Thyroid gland (tissue), 4 donors: ENCODE results near the gene ULK3. TPM values are rescaled to one million over a fixed set of nuclear protein-coding genes. Genes with fewer than 3 reads are reported as not detected.
A peak's percentile ranks its signal among the peaks of the same experiment; 100 is the strongest.

ENCODE experiments used
- DNase-seq, 2 donors: peaks; one replicate each; pipeline ENCODE4 v3.0.0-alpha.2; 2019
- H3K27ac ChIP-seq, 3 donors: fragments of 200-600 bp; sonication (generic); 1 replicate in 2 of 3; 2 replicates in 1 of 3; pipeline ENCODE4 v1.5.1; 2016 to 2019; ENCODE audit warnings: mild to moderate bottlenecking in 1 of 3, moderate library complexity in 1 of 3
- H3K27me3 ChIP-seq: fragments of 200-600 bp; sonication (generic); one replicate; pipeline ENCODE4 v1.5.1; 2019
- H3K36me3 ChIP-seq, 2 donors: fragments of 200-600 bp; sonication (generic); one replicate each; pipeline ENCODE4 v1.5.1; 2016 to 2019
- H3K4me1 ChIP-seq, 2 donors: fragments of 200-600 bp; sonication (generic); one replicate each; pipeline ENCODE4 v1.5.1; 2017 to 2019
- H3K4me3 ChIP-seq, 3 donors: fragments of 200-600 bp; sonication (generic); replicated peaks in 1 of 3; 1 replicate in 2 of 3; 2 replicates in 1 of 3; pipeline ENCODE4 v1.5.1; 2016; ENCODE audit warnings: mild to moderate bottlenecking in 1 of 3
- H3K9me3 ChIP-seq: fragments of 200-600 bp; sonication (generic); one replicate; pipeline ENCODE4 v1.5.1; 2017
- POLR2A ChIP-seq, 2 donors: fragments of 450-650 bp; IDR thresholded peaks; one replicate each; pipeline ENCODE4 v1.6.1; 2017; ENCODE audit warnings: antibody characterized with exemption in 2 of 2, mild to moderate bottlenecking in 2 of 2, moderate library complexity in 1 of 2
- WGBS, 2 donors: methylation state at CpG; one replicate each; pipeline ENCODE4 v1.1.5; 2017; 5-methylcytosine and 5-hydroxymethylcytosine counted together
- intact Hi-C: fragments of 100-400 bp; cut with DNase I; formaldehyde crosslinking; loops from one replicate; pipeline ENCODE4 v1.15.1; 2023
- total RNA-seq, 4 donors: library from RNA; depleted of rRNA; stranded (reverse); fragments of >200 nt; gene quantifications; one replicate each; pipeline ENCODE4 v1.2.3, GENCODE V29; 2016
- TF ChIP-seq, protein P1 (sequence below), 6 experiments: fragments of 200-600 bp in 3 of 6; fragments of 450-650 bp in 3 of 6; sonication (generic) in 3 of 6; IDR thresholded peaks; one replicate each; pipeline ENCODE4 v1.5.1; 2016 to 2019; ENCODE audit warnings: antibody characterized with exemption in 6 of 6, mild to moderate bottlenecking in 2 of 6, inconsistent platforms in 1 of 6, moderate library complexity in 1 of 6

Gene ULK3
- total RNA-seq, 4 donors from 2014 or later = 40.9 to 91.1 (median 74.7) TPM

DNA sequence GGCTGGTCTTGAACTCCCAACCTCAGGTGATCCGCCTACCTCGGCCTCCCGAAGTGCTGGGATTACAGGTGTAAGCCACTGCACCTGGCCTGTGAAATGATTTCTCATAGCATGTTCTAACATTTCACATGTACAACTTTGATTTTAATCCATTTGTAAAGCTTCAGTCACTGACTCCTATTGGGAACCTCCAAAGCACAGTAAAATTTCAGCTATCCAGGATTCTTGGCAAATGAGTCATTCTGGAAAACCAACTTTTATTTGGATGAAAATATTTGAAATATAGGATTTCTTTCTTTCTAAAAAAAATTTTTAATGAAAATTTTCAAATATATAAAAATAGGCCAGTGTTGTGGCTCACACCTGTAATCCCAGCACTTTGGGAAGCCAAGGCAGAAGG, 33.0 kb downstream of the ULK3 start:
- TF ChIP-seq, protein P1, sequence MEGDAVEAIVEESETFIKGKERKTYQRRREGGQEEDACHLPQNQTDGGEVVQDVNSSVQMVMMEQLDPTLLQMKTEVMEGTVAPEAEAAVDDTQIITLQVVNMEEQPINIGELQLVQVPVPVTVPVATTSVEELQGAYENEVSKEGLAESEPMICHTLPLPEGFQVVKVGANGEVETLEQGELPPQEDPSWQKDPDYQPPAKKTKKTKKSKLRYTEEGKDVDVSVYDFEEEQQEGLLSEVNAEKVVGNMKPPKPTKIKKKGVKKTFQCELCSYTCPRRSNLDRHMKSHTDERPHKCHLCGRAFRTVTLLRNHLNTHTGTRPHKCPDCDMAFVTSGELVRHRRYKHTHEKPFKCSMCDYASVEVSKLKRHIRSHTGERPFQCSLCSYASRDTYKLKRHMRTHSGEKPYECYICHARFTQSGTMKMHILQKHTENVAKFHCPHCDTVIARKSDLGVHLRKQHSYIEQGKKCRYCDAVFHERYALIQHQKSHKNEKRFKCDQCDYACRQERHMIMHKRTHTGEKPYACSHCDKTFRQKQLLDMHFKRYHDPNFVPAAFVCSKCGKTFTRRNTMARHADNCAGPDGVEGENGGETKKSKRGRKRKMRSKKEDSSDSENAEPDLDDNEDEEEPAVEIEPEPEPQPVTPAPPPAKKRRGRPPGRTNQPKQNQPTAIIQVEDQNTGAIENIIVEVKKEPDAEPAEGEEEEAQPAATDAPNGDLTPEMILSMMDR (IDR thresholded peaks at IDR 0.05) = no peak
- no peak for DNase-seq
- Histone ChIP-seq H3K27ac (no peak overlapping the region), H3K4me1 (peaks cover 0 to 17% of the 10 kb centered on the region in 2 donors), H3K36me3 (no peaks in the 10 kb centered on the region), H3K4me3 (no peak overlapping the region), H3K27me3 (no peaks in the 10 kb centered on the region), H3K9me3 (no peaks in the 10 kb centered on the region)
- intact Hi-C loops = no loop called here
- 74 to 81% methylated on average over 3 of the region's 3 CpGs for WGBS, 2 donors

- DNase-seq = no peak
- TF ChIP-seq, protein P1 (IDR thresholded peaks at IDR 0.05) = no peak
- TF ChIP-seq POLR2A (IDR thresholded peaks at IDR 0.05) = no peak
- no peaks in the 10 kb centered on the region for H3K36me3 ChIP-seq
- 80% methylated on average over 5 of the region's 5 CpGs for WGBS, 2 donors
- no peak overlapping the region for H3K27ac ChIP-seq
- no peaks in the 10 kb centered on the region for H3K27me3 ChIP-seq
- H3K4me1 ChIP-seq = peaks cover 0 to 17% of the 10 kb centered on the region in 2 donors
- H3K4me3 ChIP-seq = no peak overlapping the region
- intact Hi-C loops = no loop called here
- H3K9me3 ChIP-seq = no peaks in the 10 kb centered on the region
Observed at GRCh38 chr15:74809242-74809641, 33.7 kb downstream of the ULK3 start.

DNA sequence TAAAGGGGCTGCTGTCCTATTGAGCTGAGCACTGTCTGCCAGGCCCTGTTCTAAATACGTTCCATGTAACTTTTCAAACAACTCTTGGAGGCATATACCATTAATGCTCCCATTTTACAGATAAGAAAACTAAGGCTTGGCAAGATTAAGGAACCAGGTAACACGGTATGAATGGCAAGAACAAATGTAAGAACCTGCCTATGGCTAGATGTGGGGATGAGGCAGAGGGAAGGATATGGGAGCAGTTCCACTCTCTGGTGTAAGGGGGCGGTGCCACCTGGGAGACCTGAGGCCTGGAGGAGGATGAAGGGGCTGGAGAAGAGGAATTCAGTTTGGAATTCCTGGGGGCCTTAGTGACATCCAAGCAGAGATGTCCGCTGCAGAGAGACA, 34.1 kb downstream of the ULK3 start:
- H3K27ac ChIP-seq = peak overlapping the region in 1 of 3 donors; percentile 41
- intact Hi-C loops = no loop called here
- H3K27me3 ChIP-seq = no peaks in the 10 kb centered on the region
- no peaks in the 10 kb centered on the region for H3K9me3 ChIP-seq
- H3K4me3 ChIP-seq = no peak overlapping the region
- TF ChIP-seq, protein P1 (IDR thresholded peaks at IDR 0.05) = no peak
- no peak for TF ChIP-seq POLR2A (IDR thresholded peaks at IDR 0.05)
- 74 to 78% methylated on average over 4 of the region's 4 CpGs for WGBS, 2 donors
- no peaks in the 10 kb centered on the region for H3K36me3 ChIP-seq
- DNase-seq = no peak
- peaks cover 0 to 17% of the 10 kb centered on the region in 2 donors for H3K4me1 ChIP-seq

GRCh38 chr15:74808078-74808839, 34.7 kb downstream of the ULK3 start:
- peak overlapping the region in 1 of 3 donors; percentile 41 for H3K27ac ChIP-seq
- peak; percentile 96 to 97 for DNase-seq
- H3K27me3 ChIP-seq = no peaks in the 10 kb centered on the region
- H3K36me3 ChIP-seq = no peaks in the 10 kb centered on the region
- no peak overlapping the region for H3K4me3 ChIP-seq
- intact Hi-C loops = no loop called here
- WGBS, 2 donors = 55 to 56% methylated on average over 18 of the region's 18 CpGs
- TF ChIP-seq POLR2A (IDR thresholded peaks at IDR 0.05) = no peak
- TF ChIP-seq, protein P1 (IDR thresholded peaks at IDR 0.05) = no peak
- H3K4me1 ChIP-seq = peaks cover 0 to 17% of the 10 kb centered on the region in 2 donors
- H3K9me3 ChIP-seq = no peaks in the 10 kb centered on the region

GRCh38 chr15:74807282-74807681, 35.7 kb downstream of the ULK3 start:
- TF ChIP-seq, protein P1 (IDR thresholded peaks at IDR 0.05) = no peak
- no peak for TF ChIP-seq POLR2A (IDR thresholded peaks at IDR 0.05)
- DNase-seq = no peak
- 70 to 72% methylated on average over 5 of the region's 5 CpGs for WGBS, 2 donors
- Histone ChIP-seq H3K36me3 (peaks cover 2 to 3% of the 10 kb centered on the region in 2 donors), H3K4me1 (peaks cover 0 to 17% of the 10 kb centered on the region in 2 donors), H3K9me3 (no peaks in the 10 kb centered on the region), H3K4me3 (no peak overlapping the region), H3K27ac (no peak overlapping the region), H3K27me3 (no peaks in the 10 kb centered on the region)
- intact Hi-C loops = no loop called here
